ENCODE data around the gene HAAO.

The HAAO gene

GRCh38 chr2:42794271-42795046 lies 2.1 kb upstream of the HAAO start:
- H3K27me3 ChIP-seq (replicated peaks; ENCODE audit: insufficient read depth, low read length) = peaks cover 15% of the 10 kb centered on the region; the same call in 1 of the 2 replicates
- H4K20me1 ChIP-seq (ENCODE audit: insufficient read depth, low read length) = no peaks in the 10 kb centered on the region
- no peak overlapping the region for H3K27ac ChIP-seq (ENCODE audit: low read length)
- H3K9me2 ChIP-seq (replicated peaks; ENCODE audit: insufficient read depth, low read length) = no peaks in the 10 kb centered on the region
- no peaks in the 10 kb centered on the region for H3K79me2 ChIP-seq (ENCODE audit: low read length)
- no peak overlapping the region for H2AFZ ChIP-seq (ENCODE audit: low read length)
- H3F3A ChIP-seq (ENCODE audit: insufficient read depth, low read length) = no peaks in the 10 kb centered on the region
- H3K36me3 ChIP-seq (replicated peaks; ENCODE audit: insufficient read depth, low read length) = no peaks in the 10 kb centered on the region
- no peak overlapping the region for H3K4me2 ChIP-seq (ENCODE audit: low read depth, low read length)
- no peak overlapping the region for H3K4me3 ChIP-seq (ENCODE audit: low read length)
- no peaks in the 10 kb centered on the region for H3K4me1 ChIP-seq (ENCODE audit: low read length)
- no peaks in the 10 kb centered on the region for H3K9me3 ChIP-seq (replicated peaks; ENCODE audit: insufficient read depth, low read length)
- no peak overlapping the region for H3K9ac ChIP-seq (ENCODE audit: low read length)
- DNase-seq = no peak
- TF ChIP-seq EZH2phosphoT487 (IDR thresholded peaks at IDR 0.05; ENCODE audit: low read length) (no peak), CTCF (IDR thresholded peaks at IDR 0.05; ENCODE audit: low read length) (no peak), EZH2 (optimal IDR thresholded peaks at IDR 0.05; ENCODE audit: low read depth, low read length) (no peak)

GRCh38 chr2:42793334-42794270 lies 1.2 kb upstream of the HAAO start:
- Histone ChIP-seq H3K36me3 (replicated peaks; ENCODE audit: insufficient read depth, low read length) (no peaks in the 10 kb centered on the region), H3K4me1 (ENCODE audit: low read length) (no peaks in the 10 kb centered on the region), H3K27ac (ENCODE audit: low read length) (no peak overlapping the region), H3K4me3 (ENCODE audit: low read length) (no peak overlapping the region), H4K20me1 (ENCODE audit: insufficient read depth, low read length) (no peaks in the 10 kb centered on the region), H2AFZ (ENCODE audit: low read length) (no peak overlapping the region), H3F3A (ENCODE audit: insufficient read depth, low read length) (no peaks in the 10 kb centered on the region), H3K4me2 (ENCODE audit: low read depth, low read length) (no peak overlapping the region), H3K9me3 (replicated peaks; ENCODE audit: insufficient read depth, low read length) (no peaks in the 10 kb centered on the region), H3K79me2 (ENCODE audit: low read length) (no peaks in the 10 kb centered on the region), H3K9me2 (replicated peaks; ENCODE audit: insufficient read depth, low read length) (no peaks in the 10 kb centered on the region), H3K9ac (ENCODE audit: low read length) (no peak overlapping the region), H3K27me3 (replicated peaks; ENCODE audit: insufficient read depth, low read length) (peaks cover 15% of the 10 kb centered on the region; the same call in 1 of the 2 replicates)
- no peak for DNase-seq
- TF ChIP-seq EZH2phosphoT487 (IDR thresholded peaks at IDR 0.05; ENCODE audit: low read length) = no peak
- TF ChIP-seq CTCF (IDR thresholded peaks at IDR 0.05; ENCODE audit: low read length) = no peak
- no peak for TF ChIP-seq EZH2 (optimal IDR thresholded peaks at IDR 0.05; ENCODE audit: low read depth, low read length)

GRCh38 chr2:42792087-42792582 lies 248 bp downstream of the HAAO start:
- Histone ChIP-seq H3K79me2 (ENCODE audit: low read length) (no peaks in the 10 kb centered on the region), H3K9me2 (replicated peaks; ENCODE audit: insufficient read depth, low read length) (no peaks in the 10 kb centered on the region), H3K4me2 (ENCODE audit: low read depth, low read length) (peak overlapping the region; percentile 45; the same call in 1 of the 2 replicates), H3K27me3 (replicated peaks; ENCODE audit: insufficient read depth, low read length) (peaks cover 15% of the 10 kb centered on the region; the same call in 1 of the 2 replicates), H3K4me1 (ENCODE audit: low read length) (no peaks in the 10 kb centered on the region), H3K36me3 (replicated peaks; ENCODE audit: insufficient read depth, low read length) (no peaks in the 10 kb centered on the region), H2AFZ (ENCODE audit: low read length) (no peak overlapping the region), H3F3A (ENCODE audit: insufficient read depth, low read length) (no peaks in the 10 kb centered on the region), H3K9ac (ENCODE audit: low read length) (no peak overlapping the region), H3K4me3 (ENCODE audit: low read length) (no peak overlapping the region; the same call in 1 of the 2 replicates), H4K20me1 (ENCODE audit: insufficient read depth, low read length) (no peaks in the 10 kb centered on the region), H3K27ac (ENCODE audit: low read length) (no peak overlapping the region), H3K9me3 (replicated peaks; ENCODE audit: insufficient read depth, low read length) (no peaks in the 10 kb centered on the region)
- TF ChIP-seq EZH2phosphoT487 (IDR thresholded peaks at IDR 0.05; ENCODE audit: low read length) (no peak), CTCF (IDR thresholded peaks at IDR 0.05; ENCODE audit: low read length) (no peak), EZH2 (optimal IDR thresholded peaks at IDR 0.05; ENCODE audit: low read depth, low read length) (no peak)
- DNase-seq = no peak

Measured in MM.1S (cell line).